Transverse colon (tissue), 3 donors: ENCODE measurements around the gene PLEK2.

ENCODE experiments used
- CTCF ChIP-seq, 5 experiments: fragments of 200-600 bp in 3 of 5; fragments of 450-650 bp in 2 of 5; sonication (generic) in 3 of 5; IDR thresholded peaks; 1 replicate in 2 of 5; 2 replicates in 3 of 5; pipeline ENCODE4 v1.5.1; 2016 to 2017; ENCODE audit warnings: antibody characterized with exemption in 5 of 5, inconsistent platforms in 3 of 5, mild to moderate bottlenecking in 2 of 5, moderate library complexity in 1 of 5
- EP300 ChIP-seq: sonication (generic); formaldehyde crosslinking; IDR thresholded peaks from one replicate; pipeline ENCODE4 v1.6.1; 2017; ENCODE audit warnings: antibody characterized with exemption, low read depth

- TF ChIP-seq CTCF (IDR thresholded peaks at IDR 0.05) (no peak), EP300 (no peak)
Observed at GRCh38 chr14:67357969-67358354, 54.0 kb downstream of the PLEK2 start.
